Erythroblast (primary cell): ENCODE measurements around the gene SPRING1.

Experiments used
- GATA1 ChIP-seq: IDR thresholded peaks from 2 replicates; pipeline ENCODE4 v1.6.1; 2011; ENCODE audit warnings: low read depth, mild to moderate bottlenecking, control low read depth, low read length, moderate library complexity
- POLR2A ChIP-seq: IDR thresholded peaks from 2 replicates; pipeline ENCODE4 v1.6.1; 2011; ENCODE audit warnings: mild to moderate bottlenecking, low read length

DNA sequence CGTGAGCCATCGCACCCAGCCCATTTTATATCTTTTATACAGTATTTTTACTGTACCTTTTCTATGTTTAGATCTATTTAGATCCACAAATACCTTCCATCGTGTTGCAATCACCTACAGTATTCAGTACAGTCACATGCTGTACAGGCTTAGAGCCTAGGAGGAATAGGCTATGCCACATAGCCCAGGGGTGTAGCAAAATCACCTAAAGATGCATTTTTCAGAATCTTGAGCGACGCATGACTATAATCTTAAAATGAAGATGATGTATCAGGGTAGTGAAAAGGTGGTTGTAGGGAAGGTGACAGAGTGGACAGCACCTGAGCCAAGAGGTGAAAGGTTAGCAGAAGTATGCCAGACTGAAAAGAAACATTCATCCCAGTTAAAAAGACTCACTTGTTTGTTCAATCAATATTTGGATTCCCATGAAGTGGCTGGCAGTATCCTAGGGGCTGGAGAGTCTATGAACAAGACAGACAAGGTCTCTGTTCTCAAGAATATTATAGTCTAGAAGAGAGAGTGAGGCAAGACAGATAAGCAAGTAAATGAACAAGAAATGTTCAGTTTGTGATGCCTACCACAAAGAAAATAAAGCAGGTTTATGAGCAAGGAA lies 3.6 kb downstream of the SPRING1 start:
- TF ChIP-seq POLR2A (no peak), GATA1 (no peak)
